LoVo (cell line): ENCODE measurements around the gene ARPC4.

Experiments
- DNase-seq: peaks from one replicate; pipeline ENCODE4 v3.0.0-alpha.2; 2016; ENCODE audit warnings: low spot score

ARPC4 gene

GRCh38 chr3:9855594-9855993, 62.7 kb downstream of the ARPC4 start:
- no peak for DNase-seq
